Adrenal gland (tissue), 5 donors: ENCODE results near the gene HECW1.

ENCODE experiments used
- CTCF ChIP-seq, 6 experiments: fragments of 450-650 bp in 4 of 6; fragments of 200-600 bp in 2 of 6; sonication (generic) in 1 of 6; IDR thresholded peaks; 1 replicate in 5 of 6; 2 replicates in 1 of 6; pipeline versions ENCODE4 v1.5.1 to v1.8.0; 2016 to 2021; ENCODE audit warnings: antibody characterized with exemption in 6 of 6, mild to moderate bottlenecking in 2 of 6, moderate library complexity in 1 of 6
- POLR2A ChIP-seq, 2 donors: fragments of 450-650 bp; IDR thresholded peaks; one replicate each; pipeline ENCODE4 v1.6.1; 2017; ENCODE audit warnings: antibody characterized with exemption in 2 of 2, mild to moderate bottlenecking in 2 of 2, moderate library complexity in 1 of 2
- donor health status: DM: no; HTN: no; CAD: no.

GRCh38 chr7:43274752-43275151 lies 162.3 kb downstream of the HECW1 start:
- TF ChIP-seq CTCF (IDR thresholded peaks at IDR 0.05) (no peak), POLR2A (IDR thresholded peaks at IDR 0.05) (no peak)
